Nucleus accumbens (tissue), 56 donors: ENCODE data around the gene LTBP3.

Experiments
- DNase-seq, 56 donors: peaks; one replicate each; lab custom pipeline; 2025; lab: John Stamatoyannopoulos, UW

The LTBP3 gene

DNA sequence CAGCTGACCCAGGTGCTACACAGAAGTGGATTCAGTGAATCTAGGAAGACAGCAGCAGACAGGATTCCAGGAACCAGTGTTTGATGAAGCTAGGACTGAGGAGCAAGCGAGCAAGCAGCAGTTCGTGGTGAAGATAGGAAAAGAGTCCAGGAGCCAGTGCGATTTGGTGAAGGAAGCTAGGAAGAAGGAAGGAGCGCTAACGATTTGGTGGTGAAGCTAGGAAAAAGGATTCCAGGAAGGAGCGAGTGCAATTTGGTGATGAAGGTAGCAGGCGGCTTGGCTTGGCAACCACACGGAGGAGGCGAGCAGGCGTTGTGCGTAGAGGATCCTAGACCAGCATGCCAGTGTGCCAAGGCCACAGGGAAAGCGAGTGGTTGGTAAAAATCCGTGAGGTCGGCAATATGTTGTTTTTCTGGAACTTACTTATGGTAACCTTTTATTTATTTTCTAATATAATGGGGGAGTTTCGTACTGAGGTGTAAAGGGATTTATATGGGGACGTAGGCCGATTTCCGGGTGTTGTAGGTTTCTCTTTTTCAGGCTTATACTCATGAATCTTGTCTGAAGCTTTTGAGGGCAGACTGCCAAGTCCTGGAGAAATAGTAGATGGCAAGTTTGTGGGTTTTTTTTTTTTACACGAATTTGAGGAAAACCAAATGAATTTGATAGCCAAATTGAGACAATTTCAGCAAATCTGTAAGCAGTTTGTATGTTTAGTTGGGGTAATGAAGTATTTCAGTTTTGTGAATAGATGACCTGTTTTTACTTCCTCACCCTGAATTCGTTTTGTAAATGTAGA, 57.6 kb downstream of the LTBP3 start:
- DNase-seq, result peak in 16 of 56 donors; percentile 25 to 62 (median 38)

DNA sequence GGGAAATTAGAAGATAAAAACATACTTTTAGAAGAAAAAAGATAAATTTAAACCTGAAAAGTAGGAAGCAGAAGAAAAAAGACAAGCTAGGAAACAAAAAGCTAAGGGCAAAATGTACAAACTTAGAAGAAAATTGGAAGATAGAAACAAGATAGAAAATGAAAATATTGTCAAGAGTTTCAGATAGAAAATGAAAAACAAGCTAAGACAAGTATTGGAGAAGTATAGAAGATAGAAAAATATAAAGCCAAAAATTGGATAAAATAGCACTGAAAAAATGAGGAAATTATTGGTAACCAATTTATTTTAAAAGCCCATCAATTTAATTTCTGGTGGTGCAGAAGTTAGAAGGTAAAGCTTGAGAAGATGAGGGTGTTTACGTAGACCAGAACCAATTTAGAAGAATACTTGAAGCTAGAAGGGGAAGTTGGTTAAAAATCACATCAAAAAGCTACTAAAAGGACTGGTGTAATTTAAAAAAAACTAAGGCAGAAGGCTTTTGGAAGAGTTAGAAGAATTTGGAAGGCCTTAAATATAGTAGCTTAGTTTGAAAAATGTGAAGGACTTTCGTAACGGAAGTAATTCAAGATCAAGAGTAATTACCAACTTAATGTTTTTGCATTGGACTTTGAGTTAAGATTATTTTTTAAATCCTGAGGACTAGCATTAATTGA, 58.3 kb downstream of the LTBP3 start:
- DNase-seq, result no peak

DNA sequence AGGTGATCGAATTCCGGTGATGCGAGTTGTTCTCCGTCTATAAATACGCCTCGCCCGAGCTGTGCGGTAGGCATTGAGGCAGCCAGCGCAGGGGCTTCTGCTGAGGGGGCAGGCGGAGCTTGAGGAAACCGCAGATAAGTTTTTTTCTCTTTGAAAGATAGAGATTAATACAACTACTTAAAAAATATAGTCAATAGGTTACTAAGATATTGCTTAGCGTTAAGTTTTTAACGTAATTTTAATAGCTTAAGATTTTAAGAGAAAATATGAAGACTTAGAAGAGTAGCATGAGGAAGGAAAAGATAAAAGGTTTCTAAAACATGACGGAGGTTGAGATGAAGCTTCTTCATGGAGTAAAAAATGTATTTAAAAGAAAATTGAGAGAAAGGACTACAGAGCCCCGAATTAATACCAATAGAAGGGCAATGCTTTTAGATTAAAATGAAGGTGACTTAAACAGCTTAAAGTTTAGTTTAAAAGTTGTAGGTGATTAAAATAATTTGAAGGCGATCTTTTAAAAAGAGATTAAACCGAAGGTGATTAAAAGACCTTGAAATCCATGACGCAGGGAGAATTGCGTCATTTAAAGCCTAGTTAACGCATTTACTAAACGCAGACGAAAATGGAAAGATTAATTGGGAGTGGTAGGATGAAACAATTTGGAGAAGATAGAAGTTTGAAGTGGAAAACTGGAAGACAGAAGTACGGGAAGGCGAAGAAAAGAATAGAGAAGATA, 59.0 kb downstream of the LTBP3 start, which contains the start of gene MALAT1:
Gene MALAT1 (plus strand): TSS at position 69 of the 736 bp plus-strand sequence.
- DNase-seq, result peak in 54 of 56 donors; percentile 37 to 96 (median 88)

DNA sequence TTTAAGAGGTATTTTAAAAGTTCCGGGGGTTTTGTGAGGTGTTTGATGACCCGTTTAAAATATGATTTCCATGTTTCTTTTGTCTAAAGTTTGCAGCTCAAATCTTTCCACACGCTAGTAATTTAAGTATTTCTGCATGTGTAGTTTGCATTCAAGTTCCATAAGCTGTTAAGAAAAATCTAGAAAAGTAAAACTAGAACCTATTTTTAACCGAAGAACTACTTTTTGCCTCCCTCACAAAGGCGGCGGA, 59.5 kb downstream of the LTBP3 start:
- DNase-seq, result no peak

DNA sequence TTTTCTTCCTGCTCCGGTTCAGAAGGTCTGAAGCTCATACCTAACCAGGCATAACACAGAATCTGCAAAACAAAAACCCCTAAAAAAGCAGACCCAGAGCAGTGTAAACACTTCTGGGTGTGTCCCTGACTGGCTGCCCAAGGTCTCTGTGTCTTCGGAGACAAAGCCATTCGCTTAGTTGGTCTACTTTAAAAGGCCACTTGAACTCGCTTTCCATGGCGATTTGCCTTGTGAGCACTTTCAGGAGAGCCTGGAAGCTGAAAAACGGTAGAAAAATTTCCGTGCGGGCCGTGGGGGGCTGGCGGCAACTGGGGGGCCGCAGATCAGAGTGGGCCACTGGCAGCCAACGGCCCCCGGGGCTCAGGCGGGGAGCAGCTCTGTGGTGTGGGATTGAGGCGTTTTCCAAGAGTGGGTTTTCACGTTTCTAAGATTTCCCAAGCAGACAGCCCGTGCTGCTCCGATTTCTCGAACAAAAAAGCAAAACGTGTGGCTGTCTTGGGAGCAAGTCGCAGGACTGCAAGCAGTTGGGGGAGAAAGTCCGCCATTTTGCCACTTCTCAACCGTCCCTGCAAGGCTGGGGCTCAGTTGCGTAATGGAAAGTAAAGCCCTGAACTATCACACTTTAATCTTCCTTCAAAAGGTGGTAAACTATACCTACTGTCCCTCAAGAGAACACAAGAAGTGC, 60.0 kb downstream of the LTBP3 start:
- DNase-seq, result peak in 35 of 56 donors; percentile 20 to 76 (median 55)

DNA sequence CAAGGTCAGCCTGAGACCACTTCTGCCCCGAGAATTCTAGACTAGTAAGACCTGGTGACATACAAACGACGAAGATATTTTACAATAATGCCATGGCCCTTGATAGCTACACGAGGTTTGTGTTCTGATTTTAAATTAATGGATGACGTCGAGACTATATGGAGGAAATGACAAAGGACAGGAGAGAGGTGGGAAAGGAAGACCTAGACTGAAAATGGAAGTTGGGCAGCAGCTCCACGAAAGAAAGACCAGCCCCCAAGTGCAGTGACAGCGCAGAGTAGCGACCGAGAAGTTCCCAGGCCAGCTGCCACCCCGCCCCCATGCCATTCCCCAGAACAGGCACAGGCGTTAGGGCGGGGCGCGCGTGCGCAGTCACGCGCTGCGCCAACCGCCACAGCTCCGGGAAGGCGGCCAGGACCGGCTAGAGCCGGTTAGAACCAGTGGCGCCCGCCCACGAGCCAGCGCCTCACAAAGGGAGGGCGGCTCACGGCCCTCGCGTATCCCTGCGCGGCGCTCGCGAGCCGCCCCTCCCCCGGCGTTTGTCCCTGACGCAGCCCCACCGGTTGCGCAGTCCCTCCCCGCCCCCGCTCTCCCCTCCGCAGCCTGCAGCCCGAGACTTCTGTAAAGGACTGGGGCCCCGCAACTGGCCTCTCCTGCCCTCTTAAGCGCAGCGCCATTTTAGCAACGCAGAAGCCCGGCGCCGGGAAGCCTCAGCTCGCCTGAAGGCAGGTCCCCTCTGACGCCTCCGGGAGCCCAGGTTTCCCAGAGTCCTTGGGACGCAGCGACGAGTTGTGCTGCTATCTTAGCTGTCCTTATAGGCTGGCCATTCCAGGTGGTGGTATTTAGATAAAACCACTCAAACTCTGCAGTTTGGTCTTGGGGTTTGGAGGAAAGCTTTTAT, 60.8 kb downstream of the LTBP3 start:
- peak in 55 of 56 donors; percentile 89 to 100 (median 98) for DNase-seq

DNA sequence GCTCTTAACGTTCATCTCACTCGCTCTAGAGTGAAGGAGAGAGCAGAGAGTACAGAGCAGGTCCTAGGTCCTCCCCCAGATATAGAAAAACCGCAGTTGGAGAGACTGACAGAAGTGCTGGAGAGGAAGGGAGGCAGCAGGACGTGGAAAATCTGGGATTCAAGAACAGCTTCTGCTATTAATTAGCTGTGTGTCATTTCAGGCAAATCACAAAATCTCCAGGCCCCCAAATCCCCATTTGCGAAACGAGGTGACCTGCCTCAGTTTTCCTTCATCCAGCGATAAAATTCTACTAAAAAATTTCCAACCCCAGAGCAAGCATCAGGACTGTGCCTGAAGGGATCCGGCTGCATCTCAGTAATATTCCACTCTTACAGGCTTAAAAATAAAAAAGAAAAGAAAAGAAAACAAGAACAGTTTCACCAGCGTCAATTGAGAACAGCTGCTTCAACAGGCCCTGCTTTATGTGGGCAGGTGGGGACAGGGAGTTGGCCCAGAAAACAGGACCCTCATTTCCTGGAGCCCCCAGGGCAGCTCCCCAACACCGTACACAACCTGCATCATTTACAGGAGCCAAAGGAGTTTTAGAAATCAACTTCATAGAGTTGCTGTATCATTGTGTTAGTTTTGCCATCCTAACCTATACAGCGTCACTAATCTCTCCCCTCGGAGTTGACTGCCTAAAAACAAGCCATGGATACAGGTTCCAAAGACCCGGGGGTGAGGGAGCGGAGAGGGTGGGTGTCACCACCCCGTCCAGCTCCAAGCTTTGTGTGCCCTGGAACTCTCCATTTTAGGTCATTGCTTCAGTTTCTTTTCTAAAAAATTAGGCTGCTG, 61.6 kb downstream of the LTBP3 start:
- DNase-seq, result peak in 14 of 56 donors; percentile 49 to 77 (median 60)

DNA sequence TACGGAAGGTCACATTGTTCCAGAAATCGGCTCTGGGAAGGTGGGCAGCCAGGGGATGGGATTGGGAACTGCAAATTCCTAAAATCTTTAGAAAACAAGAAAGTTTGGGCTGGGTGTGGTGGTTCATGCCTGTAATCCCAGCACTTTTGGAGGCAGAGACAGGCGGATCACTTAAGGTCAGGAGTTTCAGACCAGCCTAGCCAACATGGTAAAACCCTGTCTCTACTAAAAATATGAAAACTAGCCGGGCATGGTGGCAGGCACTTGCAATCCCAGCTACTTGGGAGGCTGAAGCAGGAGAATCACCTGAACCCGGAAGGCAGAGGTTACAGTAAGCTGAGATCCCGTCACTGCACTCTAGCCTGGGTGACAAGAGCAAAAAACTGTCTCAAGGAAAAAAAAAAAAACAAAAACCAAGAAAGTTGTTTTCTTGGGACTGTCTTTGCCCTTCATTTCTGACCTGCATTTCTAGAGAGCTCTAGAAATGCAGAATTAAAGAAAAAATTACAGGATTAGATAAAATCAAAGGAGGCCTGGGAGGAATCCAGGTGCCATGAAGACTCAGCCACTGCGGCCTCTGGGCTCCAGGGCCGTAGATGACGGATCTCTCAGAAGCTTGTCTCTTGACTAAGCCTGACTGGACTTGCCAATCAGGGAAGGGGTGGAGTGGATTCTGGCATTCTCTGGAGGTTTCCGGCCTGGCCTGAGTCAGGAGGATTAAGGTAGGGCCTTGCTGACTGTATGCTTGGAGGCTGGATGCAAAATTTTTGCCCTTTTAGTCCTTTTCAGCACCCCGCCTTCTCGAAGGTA, 64.6 kb downstream of the LTBP3 start:
- DNase-seq, result peak in 15 of 56 donors; percentile 12 to 66 (median 42)

DNA sequence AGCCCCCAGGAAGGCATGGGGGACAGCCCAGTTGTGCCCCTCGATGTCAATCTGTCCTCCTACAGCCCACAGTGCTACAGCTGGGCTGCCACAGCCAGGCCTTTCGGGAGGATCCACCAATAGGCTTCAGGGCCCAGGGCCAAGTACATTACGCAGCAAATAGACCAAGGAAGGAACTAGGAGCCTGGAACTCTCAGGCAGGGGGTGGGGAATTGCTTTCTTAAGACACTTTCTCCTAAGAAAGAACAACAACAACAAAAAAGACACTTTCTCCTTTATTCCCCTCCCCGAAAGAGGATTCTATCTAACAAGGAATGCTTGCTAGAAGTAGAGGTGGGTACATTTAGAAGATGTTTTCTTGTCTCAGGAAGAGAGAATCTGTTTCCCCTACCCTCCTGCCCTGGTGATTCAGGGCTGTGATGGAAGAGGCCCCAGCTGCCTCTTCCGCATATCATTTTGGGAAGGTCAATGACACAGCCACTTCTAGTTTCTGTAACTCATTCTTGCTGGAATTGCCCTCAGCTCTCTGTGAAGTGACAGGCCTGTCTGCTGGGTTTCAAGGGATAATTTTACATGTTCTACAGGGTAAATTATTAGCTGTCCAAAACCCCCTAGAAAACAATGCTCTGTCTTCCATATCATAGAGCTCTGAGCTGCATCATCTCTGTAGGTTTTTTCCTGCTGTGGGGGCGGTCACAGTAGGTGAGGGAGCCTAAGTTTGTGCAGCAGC, 65.4 kb downstream of the LTBP3 start:
- DNase-seq, result peak in 45 of 56 donors; percentile 34 to 85 (median 53)

DNA sequence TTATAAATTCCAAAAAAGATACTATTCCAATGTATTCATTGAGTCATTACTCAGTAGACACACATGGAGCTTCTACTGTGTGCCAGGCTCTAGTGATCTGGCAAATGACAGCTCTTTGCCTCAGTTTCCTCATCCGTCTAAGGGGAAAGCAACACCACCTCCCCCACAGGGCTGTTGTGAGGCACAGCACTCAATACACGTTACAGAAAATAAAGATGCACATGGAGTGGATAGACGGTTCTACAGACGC, 65.8 kb downstream of the LTBP3 start:
- DNase-seq, result no peak

DNA sequence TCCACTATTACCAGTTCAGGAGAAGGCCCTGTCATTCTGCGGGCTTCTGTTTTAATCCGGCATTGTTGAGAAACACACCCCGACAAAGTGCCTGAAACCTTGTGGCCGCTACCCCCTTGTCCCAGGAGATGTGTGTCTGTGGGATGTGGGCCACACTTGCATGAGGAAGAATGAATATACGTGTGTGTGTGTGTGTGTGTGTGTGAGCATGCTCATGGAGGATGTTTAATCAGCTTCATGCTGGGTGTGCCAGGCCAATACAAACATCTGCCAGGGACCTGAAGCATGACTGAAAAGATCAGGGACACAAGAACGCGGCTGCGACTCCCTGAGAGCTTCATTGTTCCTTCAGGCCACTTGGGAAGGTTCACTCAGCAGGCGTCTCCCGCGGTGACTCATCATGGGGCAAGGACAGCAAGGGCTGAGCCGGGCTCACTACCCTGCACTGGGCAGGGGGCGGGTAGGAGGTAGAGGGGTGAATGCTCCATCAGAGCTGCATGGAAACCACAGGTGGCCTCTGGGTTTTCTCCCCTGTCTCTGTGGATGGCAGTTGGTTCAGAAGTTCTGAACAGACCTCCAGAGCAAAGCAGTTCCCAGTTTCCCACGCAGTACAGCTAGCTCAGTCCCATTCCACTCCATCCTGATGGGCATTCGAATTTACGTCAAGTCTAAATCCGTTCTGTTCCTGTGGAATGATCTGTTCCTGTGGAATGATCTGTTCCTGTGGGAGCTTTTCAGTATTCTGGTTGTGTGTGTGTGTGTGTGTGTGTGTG, 66.4 kb downstream of the LTBP3 start:
- peak in 40 of 56 donors; percentile 30 to 91 (median 54) for DNase-seq

DNA sequence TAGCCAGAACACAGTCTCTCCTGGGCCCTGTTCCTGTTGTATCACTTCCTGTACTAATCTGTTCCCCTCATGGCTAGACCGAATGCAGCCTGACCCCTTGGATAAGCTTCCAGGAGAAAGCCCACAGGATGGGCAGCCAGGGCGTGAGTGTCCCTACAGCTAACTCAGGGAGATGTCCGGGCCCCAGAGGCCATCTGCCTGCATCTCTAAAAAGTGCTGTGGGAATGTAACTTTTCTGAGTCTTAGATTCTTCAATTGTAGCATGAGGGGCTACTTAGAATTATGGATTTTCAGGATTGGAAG, 67.0 kb downstream of the LTBP3 start:
- no peak for DNase-seq

DNA sequence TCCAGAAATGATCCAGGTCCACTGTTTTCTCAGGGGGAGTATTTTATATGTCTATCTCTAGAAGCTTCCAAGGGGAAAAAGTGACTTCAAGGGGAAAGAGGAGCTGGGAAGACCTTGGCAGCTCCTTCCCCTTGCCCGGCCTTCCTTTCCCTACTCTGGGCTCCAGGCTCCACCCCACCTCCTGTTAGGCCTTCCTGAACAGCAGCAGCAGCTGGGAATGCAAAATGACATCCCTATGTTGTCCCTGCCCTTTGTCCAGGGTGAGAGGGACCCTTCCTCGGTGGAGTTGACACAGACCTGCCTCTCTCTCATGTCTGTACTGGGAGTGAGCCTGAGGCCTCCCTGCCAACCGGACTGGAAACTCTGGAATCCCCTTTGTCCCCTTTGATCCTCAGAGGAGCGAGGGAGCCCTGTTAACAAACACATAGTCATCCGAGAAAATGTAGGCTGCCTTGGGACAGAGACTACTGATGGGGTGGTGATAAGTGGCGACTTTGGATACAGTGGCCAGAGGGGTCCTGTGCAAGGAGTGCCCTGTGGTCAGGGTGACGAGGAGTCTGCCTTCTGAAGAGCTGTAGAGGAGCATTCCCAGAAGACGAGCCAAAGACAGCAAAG, 68.3 kb downstream of the LTBP3 start:
- peak in 10 of 56 donors; percentile 40 to 61 (median 48) for DNase-seq

DNA sequence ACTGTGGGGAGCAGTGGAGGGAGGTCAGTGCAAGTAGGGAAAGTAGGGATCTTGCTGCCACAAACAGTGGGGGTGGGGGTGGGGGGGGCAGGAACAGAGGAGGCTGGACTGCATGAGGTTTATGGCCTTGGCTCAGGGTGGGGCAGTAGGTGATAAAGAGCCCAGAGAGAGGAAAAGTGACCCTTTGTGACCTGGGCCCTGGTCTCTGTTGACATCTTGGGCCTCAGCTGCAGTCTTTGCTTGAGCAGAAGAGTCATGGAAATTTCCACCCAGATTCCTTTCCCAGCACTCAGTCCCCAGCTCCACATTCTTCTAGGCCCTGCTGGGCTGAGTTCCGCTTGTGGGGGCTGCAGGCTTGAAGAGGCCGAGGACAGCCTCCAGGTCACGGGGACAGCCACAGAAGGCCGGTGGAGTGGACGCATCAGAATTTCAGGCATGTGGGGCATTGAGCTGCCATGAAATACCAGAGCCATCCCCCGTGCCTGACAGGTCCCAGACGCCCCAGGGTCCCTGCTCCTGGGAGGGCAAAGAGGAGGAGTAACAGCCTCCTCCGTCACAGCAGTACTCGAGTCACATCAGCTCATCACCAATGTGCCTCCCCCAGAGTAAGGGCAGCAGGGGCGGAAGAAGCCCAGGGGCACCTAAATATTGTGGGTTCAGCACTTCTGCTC, 69.0 kb downstream of the LTBP3 start:
- DNase-seq, result peak in 28 of 56 donors; percentile 30 to 74 (median 52)
